HepG2 (cell line): ENCODE results near the gene EDNRA.

Experiments
- ESRRA ChIP-seq: sonication (generic); formaldehyde crosslinking; IDR thresholded peaks from 2 replicates; pipeline ENCODE4 v1.5.1; 2020; ENCODE audit warnings: mild to moderate bottlenecking, low read depth, missing genetic modification reagents
- EZH2 ChIP-seq: conservative IDR thresholded peaks from 2 replicates; pipeline ENCODE4 v1.6.1; 2012; ENCODE audit warnings: mild to moderate bottlenecking, low read depth, low read length, moderate library complexity
- IRF2 ChIP-seq: IDR thresholded peaks from 2 replicates; pipeline ENCODE4 v1.6.1; 2018; ENCODE audit warnings: missing genetic modification reagents, missing compliant biosample characterization
- POLR2AphosphoS2 ChIP-seq: IDR thresholded peaks from 2 replicates; pipeline ENCODE4 v1.6.1; 2011; ENCODE audit warnings: low read depth, low read length, improper control_type of control experiment
- RNF219 ChIP-seq: sonication (generic); formaldehyde crosslinking; IDR thresholded peaks from 2 replicates; pipeline ENCODE4 v1.5.0; 2020; ENCODE audit warnings: mild to moderate bottlenecking, missing genetic modification reagents
- SIX1 ChIP-seq: sonication (generic); formaldehyde crosslinking; IDR thresholded peaks from 2 replicates; pipeline ENCODE4 v1.4.0; 2020; ENCODE audit warnings: missing genetic modification reagents, borderline replicate concordance
- ZFP37 ChIP-seq: sonication (generic); formaldehyde crosslinking; IDR thresholded peaks from 2 replicates; pipeline ENCODE4 v1.4.0; 2020; ENCODE audit warnings: missing genetic modification reagents, borderline replicate concordance
- ZNF460 ChIP-seq: sonication (generic); formaldehyde crosslinking; IDR thresholded peaks from 2 replicates; pipeline ENCODE4 v1.5.1; 2020; ENCODE audit warnings: missing genetic modification reagents, mild to moderate bottlenecking, borderline replicate concordance
- ZNF468 ChIP-seq: sonication (generic); formaldehyde crosslinking; IDR thresholded peaks from 2 replicates; pipeline ENCODE4 v1.8.0; 2022; ENCODE audit warnings: mild to moderate bottlenecking, moderate library complexity, missing genetic modification reagents
- TF ChIP-seq, protein P1 (sequence below): IDR thresholded peaks from 2 replicates; pipeline ENCODE4 v1.6.1; 2018; ENCODE audit warnings: missing genetic modification reagents, mild to moderate bottlenecking, missing compliant biosample characterization

GRCh38 chr4:147510962-147511668 is 30.2 kb downstream of the EDNRA start:
- TF ChIP-seq, protein P1, sequence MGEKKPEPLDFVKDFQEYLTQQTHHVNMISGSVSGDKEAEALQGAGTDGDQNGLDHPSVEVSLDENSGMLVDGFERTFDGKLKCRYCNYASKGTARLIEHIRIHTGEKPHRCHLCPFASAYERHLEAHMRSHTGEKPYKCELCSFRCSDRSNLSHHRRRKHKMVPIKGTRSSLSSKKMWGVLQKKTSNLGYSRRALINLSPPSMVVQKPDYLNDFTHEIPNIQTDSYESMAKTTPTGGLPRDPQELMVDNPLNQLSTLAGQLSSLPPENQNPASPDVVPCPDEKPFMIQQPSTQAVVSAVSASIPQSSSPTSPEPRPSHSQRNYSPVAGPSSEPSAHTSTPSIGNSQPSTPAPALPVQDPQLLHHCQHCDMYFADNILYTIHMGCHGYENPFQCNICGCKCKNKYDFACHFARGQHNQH (CRISPR knock-in tag): no peak
- no peak for TF ChIP-seq POLR2AphosphoS2
- no peak for TF ChIP-seq ZNF460 (CRISPR knock-in tag)
- no peak for TF ChIP-seq ZNF468
- TF ChIP-seq SIX1 (CRISPR knock-in tag): no peak
- TF ChIP-seq EZH2: no peak
- TF ChIP-seq IRF2 (CRISPR knock-in tag): no peak
- no peak for TF ChIP-seq RNF219 (CRISPR knock-in tag)
- no peak for TF ChIP-seq ZFP37 (CRISPR knock-in tag)
- TF ChIP-seq ESRRA: no peak
